ENCODE measurements around the gene MAPK1.
"Not testable (repeated sequence)": the region's sequence is repeated elsewhere in the genome, so short reads cannot be mapped to it uniquely, and the experiment has no call there.

The MAPK1 gene

GRCh38 chr22:21867528-21868266 is at the start of gene MAPK1:
TSS of gene MAPK1 (minus strand) at chr22:21867645. CDS start at chr22:21867440, 205 bp downstream.
- in situ Hi-C loops (cut with MboI; ENCODE audit: low sequenced_read_pairs) = no loop called here

- in situ Hi-C loops (cut with MboI; ENCODE audit: low sequenced_read_pairs) = no loop called here
These were observed 49.0 kb upstream of the MAPK1 start for GRCh38 chr22:21916309-21916918.

DNA sequence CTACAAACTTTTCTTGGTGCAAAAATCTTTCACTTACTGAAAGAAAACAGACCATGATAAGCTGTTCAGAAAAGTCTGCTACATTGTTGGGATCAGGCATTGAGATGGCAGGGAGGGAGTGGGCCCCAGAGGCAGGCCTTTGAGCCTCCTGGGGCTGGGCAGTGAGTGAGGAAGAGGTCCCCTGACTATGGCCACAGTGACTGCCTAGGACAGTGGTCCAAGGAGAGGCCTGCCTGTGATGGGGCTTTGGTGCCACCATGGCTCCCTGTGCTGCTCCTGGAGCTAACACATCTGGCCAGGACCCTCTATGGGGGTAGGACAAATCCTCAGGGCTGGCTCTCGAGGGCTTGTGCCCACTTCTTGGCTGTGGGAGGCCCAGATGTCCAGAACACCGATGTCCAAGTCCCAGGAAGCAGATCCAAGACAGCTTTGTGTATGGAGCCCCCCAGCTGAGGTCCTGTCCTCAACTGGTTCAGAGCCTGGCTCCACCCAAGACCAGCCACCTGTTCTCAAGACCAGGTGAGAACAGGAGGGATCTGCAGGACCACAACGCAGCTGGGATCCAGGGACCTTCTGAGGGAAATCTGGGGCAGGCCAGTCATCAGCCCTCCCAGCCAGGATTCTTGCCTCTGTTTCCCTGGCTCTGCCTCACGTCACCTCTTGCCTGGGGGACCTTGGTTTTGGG is 48.3 kb upstream of the MAPK1 start:
- in situ Hi-C loops (cut with MboI; ENCODE audit: low sequenced_read_pairs) = no loop called here

DNA sequence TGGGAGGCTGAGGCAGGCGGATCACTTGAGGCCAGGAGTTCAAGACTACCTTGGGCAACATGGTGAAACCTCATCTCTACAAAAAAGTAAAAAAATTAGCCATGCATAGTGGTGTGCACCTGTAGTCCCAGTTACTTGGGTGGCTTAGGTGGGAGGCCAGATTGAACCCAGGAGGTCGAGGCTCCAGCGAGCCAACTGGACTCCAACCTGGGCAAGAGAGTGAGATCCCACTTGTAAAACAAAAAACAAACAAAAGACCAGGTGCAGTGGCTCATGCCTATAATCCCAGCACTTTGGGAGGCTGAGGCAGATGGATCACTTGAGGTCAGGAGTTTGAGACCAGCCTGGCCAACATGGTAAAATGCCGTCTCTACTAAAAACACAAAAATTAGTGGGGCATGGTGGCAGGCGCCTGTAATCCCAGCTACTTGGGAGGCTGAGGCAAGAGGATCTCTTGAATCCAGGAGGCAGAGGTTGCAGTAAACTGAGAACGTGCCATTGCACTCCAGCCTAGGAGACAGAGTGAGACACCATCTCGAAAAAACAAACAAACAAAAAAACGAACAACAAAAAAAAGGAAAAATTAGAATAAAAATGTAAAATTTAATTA is 46.7 kb upstream of the MAPK1 start:
- in situ Hi-C loops (cut with MboI; ENCODE audit: low sequenced_read_pairs) = not testable (repeated sequence)

DNA sequence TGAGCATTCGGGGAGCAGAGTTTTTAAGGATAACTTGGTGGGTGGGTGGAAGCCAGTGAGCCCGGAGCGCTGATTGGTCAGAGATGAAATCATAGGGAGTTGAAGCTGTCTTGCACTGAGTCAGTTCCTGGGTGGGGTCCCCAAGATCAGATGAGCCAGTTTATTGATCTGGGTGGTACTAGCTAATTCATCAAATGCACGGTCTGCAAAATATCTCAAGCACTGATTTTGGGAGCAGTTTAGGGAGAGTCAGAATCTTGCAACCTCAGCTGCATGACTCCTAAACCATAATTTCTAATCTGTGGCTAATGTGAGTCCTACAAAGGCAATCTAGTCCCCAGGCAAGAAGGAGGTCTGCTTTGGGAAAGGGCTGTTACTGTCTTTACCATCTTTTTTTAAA is 42.9 kb upstream of the MAPK1 start:
- in situ Hi-C loops (cut with MboI; ENCODE audit: low sequenced_read_pairs) = not testable (repeated sequence)

DNA sequence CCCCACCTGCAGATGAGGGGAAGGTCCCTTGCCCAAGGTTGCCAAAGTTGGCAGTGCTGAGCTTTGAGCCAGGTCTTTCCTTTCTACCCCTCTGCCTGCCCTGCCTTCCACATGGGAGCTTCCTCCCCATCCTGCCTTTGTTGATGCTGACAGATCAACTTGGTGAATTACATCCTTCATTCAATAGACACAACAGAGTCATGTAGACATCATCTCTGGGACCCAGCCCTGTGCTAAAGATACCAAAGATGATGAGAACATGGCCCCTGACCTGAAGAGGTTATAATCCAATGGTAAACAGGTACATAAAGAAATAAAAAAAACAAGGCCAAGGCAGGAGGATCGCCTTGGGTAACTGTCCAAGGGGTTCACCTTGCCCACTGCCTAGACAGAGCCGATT is 42.4 kb upstream of the MAPK1 start:
- in situ Hi-C loops (cut with MboI; ENCODE audit: low sequenced_read_pairs) = no loop called here

- in situ Hi-C loops (cut with MboI; ENCODE audit: low sequenced_read_pairs) = no loop called here
These were observed 40.4 kb upstream of the MAPK1 start for GRCh38 chr22:21907638-21908522.

GRCh38 chr22:21905234-21905633 is 37.8 kb upstream of the MAPK1 start:
- in situ Hi-C loops (cut with MboI; ENCODE audit: low sequenced_read_pairs) = not testable (repeated sequence)

GRCh38 chr22:21904250-21904789 is 36.9 kb upstream of the MAPK1 start:
- in situ Hi-C loops (cut with MboI; ENCODE audit: low sequenced_read_pairs) = no loop called here

- in situ Hi-C loops (cut with MboI; ENCODE audit: low sequenced_read_pairs) = no loop called here
These were observed 35.8 kb upstream of the MAPK1 start for GRCh38 chr22:21903283-21903682.

GRCh38 chr22:21902296-21903087 is 35.0 kb upstream of the MAPK1 start:
- in situ Hi-C loops (cut with MboI; ENCODE audit: low sequenced_read_pairs) = no loop called here

GRCh38 chr22:21898354-21898896 is 31.0 kb upstream of the MAPK1 start:
- in situ Hi-C loops (cut with MboI; ENCODE audit: low sequenced_read_pairs) = no loop called here

DNA sequence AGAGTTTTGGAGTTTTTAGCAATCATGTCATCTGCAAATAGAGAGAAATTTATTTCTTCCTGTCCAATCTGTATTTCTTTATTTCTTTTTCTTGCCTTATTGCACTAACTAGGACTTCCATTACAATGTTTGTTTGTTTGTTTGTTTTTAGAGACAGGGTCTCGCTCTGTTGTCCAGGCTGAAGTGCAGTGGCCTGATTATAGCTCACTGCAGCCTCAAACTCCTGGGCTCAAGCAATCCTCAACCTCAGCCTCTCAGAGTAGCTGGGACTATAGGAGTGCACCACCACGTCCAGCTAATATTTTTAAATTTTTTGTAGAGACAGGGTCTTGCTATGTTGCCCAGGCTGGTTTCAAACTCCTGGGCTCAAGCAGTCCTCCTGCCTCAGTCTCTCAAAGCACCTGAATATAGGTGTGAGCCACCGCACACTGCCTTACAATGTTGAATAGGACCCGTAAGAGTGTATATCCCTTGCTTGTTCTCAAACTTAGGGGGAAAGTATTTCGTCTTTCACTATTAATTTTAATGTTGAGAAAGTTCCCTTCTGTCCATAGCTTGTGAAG is 29.6 kb upstream of the MAPK1 start:
- in situ Hi-C loops (cut with MboI; ENCODE audit: low sequenced_read_pairs) = no loop called here

GRCh38 chr22:21896275-21896674 is 28.8 kb upstream of the MAPK1 start:
- in situ Hi-C loops (cut with MboI; ENCODE audit: low sequenced_read_pairs) = not testable (repeated sequence)

DNA sequence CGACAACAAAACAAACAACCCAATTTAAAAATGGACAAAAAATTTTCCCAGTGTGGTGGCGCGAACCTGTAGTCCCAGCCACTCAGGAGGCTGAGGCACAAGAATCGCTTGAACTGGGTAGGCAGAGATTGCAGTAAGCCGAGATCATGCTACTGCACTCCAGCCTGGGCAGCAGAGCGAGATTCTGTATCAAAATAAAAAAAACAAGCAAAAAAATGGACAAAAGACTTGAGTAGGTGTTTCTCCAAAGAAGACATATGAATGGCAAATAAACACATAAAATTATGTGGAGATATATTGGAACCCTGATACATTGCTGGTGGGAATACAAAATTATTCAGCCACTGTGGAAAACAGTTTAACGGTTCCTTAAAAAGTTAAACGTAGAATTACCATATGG is 27.4 kb upstream of the MAPK1 start:
- in situ Hi-C loops (cut with MboI; ENCODE audit: low sequenced_read_pairs) = no loop called here

DNA sequence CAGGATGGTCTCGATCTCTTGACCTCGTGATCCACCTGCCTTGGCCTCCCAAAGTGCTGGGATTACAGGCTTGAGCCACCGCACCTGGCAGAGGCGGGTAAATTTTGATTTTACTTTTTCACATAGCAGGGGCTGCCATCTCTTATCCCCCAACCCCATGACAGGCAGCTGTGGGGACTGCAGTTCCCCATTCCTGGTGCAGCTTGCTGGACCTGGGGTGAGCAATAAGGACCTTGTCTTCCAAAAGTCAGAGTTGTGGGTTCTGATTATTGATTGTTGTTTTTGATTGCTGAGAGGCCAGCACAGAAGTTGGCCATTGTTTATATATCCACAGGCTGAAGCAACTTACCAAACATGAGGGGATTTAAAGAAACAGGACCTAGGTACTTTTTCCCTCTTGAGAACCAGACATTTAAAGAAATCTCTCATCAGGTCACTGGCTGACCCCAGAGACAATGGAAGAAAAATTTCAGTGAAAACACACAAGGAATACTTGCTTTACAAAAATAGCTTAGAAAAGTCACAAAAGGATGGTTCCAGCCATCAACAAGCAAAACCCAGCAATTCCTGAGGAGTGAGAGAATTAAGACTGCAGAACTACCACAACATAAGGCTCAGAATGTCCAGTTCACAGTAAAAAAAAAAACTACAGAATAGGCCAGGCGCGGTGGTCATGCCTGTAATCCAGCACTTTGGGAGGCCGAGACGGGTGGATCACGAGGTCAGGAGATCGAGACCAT is 22.0 kb upstream of the MAPK1 start:
- in situ Hi-C loops (cut with MboI; ENCODE audit: low sequenced_read_pairs) = no loop called here

GRCh38 chr22:21887841-21888240 is 20.4 kb upstream of the MAPK1 start:
- in situ Hi-C loops (cut with MboI; ENCODE audit: low sequenced_read_pairs) = no loop called here

- in situ Hi-C loops (cut with MboI; ENCODE audit: low sequenced_read_pairs) = not testable (repeated sequence)
These were observed 16.5 kb upstream of the MAPK1 start for GRCh38 chr22:21883930-21884329.

All from hTERT RPE-1 (cell line).